Measurements from ENCODE around the gene VAT1.

The VAT1 gene

DNA sequence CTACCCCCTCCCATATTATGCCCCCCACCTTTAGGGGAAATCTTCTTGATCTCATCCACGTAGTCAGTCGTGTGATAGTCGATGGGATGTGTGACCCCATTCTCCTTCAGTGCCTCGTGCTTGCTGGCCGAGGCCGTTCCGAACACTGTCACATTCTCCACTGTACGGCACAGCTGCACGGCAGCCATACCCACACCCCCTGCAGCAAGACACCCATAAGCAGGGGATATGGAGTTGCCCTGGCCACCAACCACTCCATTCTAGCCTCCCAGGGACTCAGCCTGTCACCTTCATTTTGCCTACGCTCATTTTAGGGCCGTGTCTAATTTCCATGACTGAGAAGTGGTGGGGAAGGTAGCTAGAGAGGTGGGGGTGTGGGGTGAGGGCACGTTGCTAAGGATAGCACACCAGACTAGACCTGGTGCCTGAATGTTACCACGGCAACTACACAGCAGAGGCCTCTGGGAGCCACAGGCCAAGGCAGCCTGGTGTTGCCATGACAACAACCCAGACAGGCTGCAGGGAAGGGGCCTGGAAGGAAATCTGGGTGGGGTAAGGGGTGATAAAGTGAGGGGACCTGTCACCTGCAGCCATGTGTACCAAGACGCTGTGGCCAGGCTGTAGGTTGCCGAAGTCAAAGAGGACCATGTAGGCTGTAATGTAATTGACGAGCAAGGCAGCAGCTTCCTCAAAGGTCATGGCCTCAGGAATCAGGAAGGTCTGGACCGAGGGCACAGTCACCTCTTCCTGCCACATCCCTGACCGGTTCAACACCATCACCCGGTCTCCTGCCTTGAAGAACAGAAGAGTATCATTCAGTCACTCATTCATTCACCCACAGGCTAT is 4.0 kb downstream of the VAT1 start:
- H3K27ac ChIP-seq (ENCODE audit: low read length): no peak overlapping the region
- no peak overlapping the region for H3K4me2 ChIP-seq (ENCODE audit: insufficient read depth, low read length)

DNA sequence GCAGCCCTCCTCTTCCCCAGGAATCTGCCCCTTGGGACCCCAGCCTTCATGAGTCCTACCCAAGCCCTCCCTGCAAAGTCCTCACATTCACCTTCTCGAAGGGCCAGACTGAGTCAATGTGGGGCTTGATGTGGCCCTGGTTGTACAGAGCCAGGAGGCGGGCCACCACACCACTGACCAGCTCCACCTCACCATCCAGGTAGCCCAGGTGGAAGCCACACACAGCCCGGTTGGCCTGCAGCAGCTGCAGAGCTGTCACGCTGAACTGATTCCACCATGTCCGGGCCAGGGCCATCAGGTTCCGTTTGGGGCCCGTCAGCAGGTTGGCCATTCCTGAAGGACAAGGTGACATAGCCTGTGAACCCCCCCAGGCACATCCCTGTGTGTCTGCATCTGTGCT is 6.0 kb downstream of the VAT1 start:
- no peak for DNase-seq
- no peak overlapping the region for H3K9ac ChIP-seq (ENCODE audit: low read depth, low read length)
- H4K20me1 ChIP-seq (ENCODE audit: insufficient read depth, low read length): no peaks in the 10 kb centered on the region
- H3K4me1 ChIP-seq (ENCODE audit: insufficient read depth, low read length): peaks cover 5% of the 10 kb centered on the region
- H3K9me3 ChIP-seq (ENCODE audit: insufficient read depth, low read length, severe bottlenecking): no peaks in the 10 kb centered on the region
- no peak overlapping the region for H3K4me3 ChIP-seq (ENCODE audit: low read depth in 1 of 2, low read length in 2 of 2)
- H3K27ac ChIP-seq (ENCODE audit: low read length): no peak overlapping the region
- no peak for TF ChIP-seq EZH2 (IDR thresholded peaks at IDR 0.05; ENCODE audit: borderline replicate concordance, low read depth, low read length, severe bottlenecking)
- TF ChIP-seq, protein P1, sequence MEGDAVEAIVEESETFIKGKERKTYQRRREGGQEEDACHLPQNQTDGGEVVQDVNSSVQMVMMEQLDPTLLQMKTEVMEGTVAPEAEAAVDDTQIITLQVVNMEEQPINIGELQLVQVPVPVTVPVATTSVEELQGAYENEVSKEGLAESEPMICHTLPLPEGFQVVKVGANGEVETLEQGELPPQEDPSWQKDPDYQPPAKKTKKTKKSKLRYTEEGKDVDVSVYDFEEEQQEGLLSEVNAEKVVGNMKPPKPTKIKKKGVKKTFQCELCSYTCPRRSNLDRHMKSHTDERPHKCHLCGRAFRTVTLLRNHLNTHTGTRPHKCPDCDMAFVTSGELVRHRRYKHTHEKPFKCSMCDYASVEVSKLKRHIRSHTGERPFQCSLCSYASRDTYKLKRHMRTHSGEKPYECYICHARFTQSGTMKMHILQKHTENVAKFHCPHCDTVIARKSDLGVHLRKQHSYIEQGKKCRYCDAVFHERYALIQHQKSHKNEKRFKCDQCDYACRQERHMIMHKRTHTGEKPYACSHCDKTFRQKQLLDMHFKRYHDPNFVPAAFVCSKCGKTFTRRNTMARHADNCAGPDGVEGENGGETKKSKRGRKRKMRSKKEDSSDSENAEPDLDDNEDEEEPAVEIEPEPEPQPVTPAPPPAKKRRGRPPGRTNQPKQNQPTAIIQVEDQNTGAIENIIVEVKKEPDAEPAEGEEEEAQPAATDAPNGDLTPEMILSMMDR (IDR thresholded peaks at IDR 0.05; ENCODE audit: borderline replicate concordance, extremely low read depth, low read length, poor library complexity, severe bottlenecking): no peak
- H3K36me3 ChIP-seq (ENCODE audit: insufficient read depth, low read length): peaks cover 17% of the 10 kb centered on the region
- H2AFZ ChIP-seq (ENCODE audit: low read depth, low read length): no peak overlapping the region
- no peak for ATAC-seq (ENCODE audit: insufficient read depth, low read depth)
- no peaks in the 10 kb centered on the region for H3K27me3 ChIP-seq (ENCODE audit: insufficient read depth, low read length, poor library complexity)
- H3K79me2 ChIP-seq (ENCODE audit: insufficient read depth, low read length): no peaks in the 10 kb centered on the region
- H3K4me2 ChIP-seq (ENCODE audit: insufficient read depth, low read length): no peak overlapping the region

More for the DNA sequence above, 4.0 kb downstream of the VAT1 start:
- peak; percentile 43 for DNase-seq
- Histone ChIP-seq H3K9me3 (ENCODE audit: insufficient read depth, low read length, severe bottlenecking) (no peaks in the 10 kb centered on the region), H4K20me1 (ENCODE audit: insufficient read depth, low read length) (no peaks in the 10 kb centered on the region), H3K27me3 (ENCODE audit: insufficient read depth, low read length, poor library complexity) (peaks cover 6% of the 10 kb centered on the region), H2AFZ (ENCODE audit: low read depth, low read length) (no peak overlapping the region), H3K36me3 (ENCODE audit: insufficient read depth, low read length) (peaks cover 11% of the 10 kb centered on the region), H3K4me3 (ENCODE audit: low read depth in 1 of 2, low read length in 2 of 2) (no peak overlapping the region), H3K79me2 (ENCODE audit: insufficient read depth, low read length) (no peaks in the 10 kb centered on the region), H3K9ac (ENCODE audit: low read depth, low read length) (no peak overlapping the region), H3K4me1 (ENCODE audit: insufficient read depth, low read length) (peaks cover 20% of the 10 kb centered on the region)
- 0 out of 3 replicates have a peak, but pooled peaks have one; percentile 22 for ATAC-seq (ENCODE audit: insufficient read depth, low read depth)
- TF ChIP-seq, protein P1 (IDR thresholded peaks at IDR 0.05; ENCODE audit: borderline replicate concordance, extremely low read depth, low read length, poor library complexity, severe bottlenecking): no peak
- no peak for TF ChIP-seq EZH2 (IDR thresholded peaks at IDR 0.05; ENCODE audit: borderline replicate concordance, low read depth, low read length, severe bottlenecking)

DNA sequence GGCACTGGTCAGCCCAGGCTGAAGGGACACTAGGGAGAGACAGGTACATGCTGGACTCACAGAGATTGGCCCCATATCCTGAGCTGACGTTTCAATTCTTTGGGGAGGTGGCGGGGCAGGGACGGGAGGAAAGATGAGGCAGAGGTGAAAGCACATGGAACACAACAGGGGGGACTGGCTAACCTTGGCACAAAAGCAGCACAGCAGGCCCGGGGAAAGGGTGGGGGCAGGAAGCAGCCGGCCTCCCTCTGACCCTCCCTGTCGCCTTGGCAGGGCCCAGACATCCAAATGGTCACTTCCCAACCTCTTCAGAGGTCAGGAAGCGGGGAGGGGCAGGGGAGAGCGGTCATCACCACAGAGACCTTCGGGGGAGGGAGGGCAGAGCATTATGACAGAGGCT is 6.6 kb downstream of the VAT1 start:
- Histone ChIP-seq H3K4me1 (ENCODE audit: insufficient read depth, low read length) (no peaks in the 10 kb centered on the region), H3K4me3 (ENCODE audit: low read depth in 1 of 2, low read length in 2 of 2) (no peak overlapping the region), H3K36me3 (ENCODE audit: insufficient read depth, low read length) (peaks cover 17% of the 10 kb centered on the region), H3K9me3 (ENCODE audit: insufficient read depth, low read length, severe bottlenecking) (no peaks in the 10 kb centered on the region), H3K79me2 (ENCODE audit: insufficient read depth, low read length) (no peaks in the 10 kb centered on the region), H4K20me1 (ENCODE audit: insufficient read depth, low read length) (no peaks in the 10 kb centered on the region), H3K9ac (ENCODE audit: low read depth, low read length) (no peak overlapping the region), H3K4me2 (ENCODE audit: insufficient read depth, low read length) (no peak overlapping the region), H2AFZ (ENCODE audit: low read depth, low read length) (no peak overlapping the region), H3K27ac (ENCODE audit: low read length) (no peak overlapping the region), H3K27me3 (ENCODE audit: insufficient read depth, low read length, poor library complexity) (no peaks in the 10 kb centered on the region)
- ATAC-seq (ENCODE audit: insufficient read depth, low read depth): no peak
- TF ChIP-seq, protein P1 (IDR thresholded peaks at IDR 0.05; ENCODE audit: borderline replicate concordance, extremely low read depth, low read length, poor library complexity, severe bottlenecking): no peak
- no peak for TF ChIP-seq EZH2 (IDR thresholded peaks at IDR 0.05; ENCODE audit: borderline replicate concordance, low read depth, low read length, severe bottlenecking)
- DNase-seq: no peak
